Measurements from ENCODE around the gene SYT8. TPM values are rescaled to one million over a fixed set of nuclear protein-coding genes. Genes with fewer than 3 reads are reported as not detected.

Gene SYT8
- total and polyA plus RNA-seq, 2 of the 8 experiments (the other 6 are each of a cell fraction or from before 2014, with no cell fraction given) = not detected

DNA sequence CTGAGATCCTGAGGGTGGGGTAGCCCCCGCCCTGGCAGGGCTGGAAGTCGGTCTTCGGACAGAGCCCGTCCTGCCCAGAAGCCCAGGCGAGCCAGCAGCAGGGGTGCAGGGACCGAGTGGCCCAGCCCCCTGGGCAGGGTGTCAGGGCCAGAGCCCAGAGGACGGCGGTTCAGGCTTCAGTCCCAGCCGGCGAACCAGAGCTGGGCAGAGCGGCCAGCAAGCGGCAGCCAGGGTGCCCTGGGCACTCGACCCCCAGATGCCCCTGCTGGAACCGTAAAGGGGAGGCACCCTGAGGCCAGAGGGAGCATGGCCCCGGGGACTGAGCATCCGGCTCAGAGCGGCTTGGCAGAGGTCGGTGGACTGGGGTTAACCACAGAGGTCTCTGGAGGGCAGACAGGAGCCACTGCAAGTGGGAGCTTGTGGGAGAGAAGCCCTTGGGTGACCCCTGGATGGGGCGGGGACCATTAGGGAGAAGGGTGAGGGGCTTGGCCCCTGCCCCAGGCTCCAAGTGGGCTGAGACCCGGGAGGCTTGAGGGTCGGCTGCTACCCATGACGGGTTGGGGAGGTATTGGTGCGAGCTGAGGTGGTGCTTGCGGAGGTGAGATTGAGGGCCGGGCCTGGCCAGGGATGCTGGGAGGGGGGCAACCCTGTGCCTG, 34.0 kb downstream of the SYT8 start:
- 89% methylated on average over 22 of the region's 25 CpGs; no CpG with 5 or more reads in 1 of the 2 experiments for WGBS, 2 experiments (ENCODE audit: extremely low coverage in 1 of 2, insufficient coverage in 1 of 2, insufficient read length in 1 of 2, insufficient replicate concordance in 2 of 2, low coverage in 1 of 2, low lambda C conversion rate in 2 of 2, missing lambda C conversion rate in 1 of 2)
- H3K27ac ChIP-seq (ENCODE audit: low read depth, low read length) = no peak overlapping the region
- H2BK20ac ChIP-seq (ENCODE audit: low read length) = no peak overlapping the region
- H4K20me1 ChIP-seq (replicated peaks in 1 of 2; ENCODE audit: control insufficient read depth in 1 of 2, insufficient read depth in 2 of 2, low read length in 2 of 2) = no peaks in the 10 kb centered on the region
- peaks cover 0 to 4% (median 2%) of the 10 kb centered on the region in 4 experiments; a peak in 4 of 7 replicates for H3K4me1 ChIP-seq (replicated peaks in 1 of 4; ENCODE audit: control insufficient read depth in 3 of 4, insufficient read depth in 4 of 4, low read length in 3 of 4)
- no peak overlapping the region for H3K56ac ChIP-seq (replicated peaks; ENCODE audit: insufficient read length, low read depth, low read length)
- H3K27me3 ChIP-seq (replicated peaks in 1 of 4; ENCODE audit: control insufficient read depth in 3 of 4, extremely low read depth in 1 of 4, insufficient read depth in 3 of 4, low read length in 3 of 4) = peaks cover 0 to 3% (median 0%) of the 10 kb centered on the region in 4 experiments; a peak in 1 of 7 replicates
- no peaks in the 10 kb centered on the region for H3K79me2 ChIP-seq (ENCODE audit: control insufficient read depth in 1 of 2, insufficient read depth in 2 of 2, low read length in 2 of 2)
- no peak overlapping the region for H4K91ac ChIP-seq (replicated peaks; ENCODE audit: insufficient read length, low read length)
- H2AK5ac ChIP-seq (ENCODE audit: low read depth, low read length) = no peak overlapping the region
- H4K5ac ChIP-seq (ENCODE audit: insufficient read length, low read depth, low read length) = no peak overlapping the region
- no peaks in the 10 kb centered on the region for H3K79me1 ChIP-seq (ENCODE audit: low read depth, low read length)
- H3K23ac ChIP-seq (ENCODE audit: insufficient read length) = no peak overlapping the region
- TF ChIP-seq JUND (IDR thresholded peaks at IDR 0.05; ENCODE audit: low read length) (no peak), BCL11A (IDR thresholded peaks at IDR 0.05; ENCODE audit: low read depth in 2 of 2, low read length in 2 of 2) (no peak), BACH1 (IDR thresholded peaks at IDR 0.05; ENCODE audit: low read length) (no peak), ATF2 (IDR thresholded peaks at IDR 0.05; ENCODE audit: low read length) (no peak), CBX8 (IDR thresholded peaks at IDR 0.05; ENCODE audit: borderline replicate concordance, low read depth, low read length) (no peak), KDM4A (IDR thresholded peaks at IDR 0.05; ENCODE audit: low read depth, low read length, severe bottlenecking) (no peak), TCF12 (IDR thresholded peaks at IDR 0.05; ENCODE audit: low read depth, low read length) (no peak)
- no peaks in the 10 kb centered on the region; the same call in 1 of the 2 replicates for H3K23me2 ChIP-seq (ENCODE audit: low read depth, low read length)
- H4K8ac ChIP-seq (ENCODE audit: extremely low read depth, insufficient read depth, low read length) = peak overlapping the region; percentile 79; the same call in 1 of the 2 replicates
- H3K36me3 ChIP-seq (ENCODE audit: control insufficient read depth in 2 of 4, insufficient read depth in 4 of 4, low read length in 3 of 4) = no peaks in the 10 kb centered on the region
- CTCF ChIA-PET (ENCODE audit: partially characterized antibody) = interaction anchor here (0.8 to 3.3 kb wide), 16 partner anchors 10 to 288 kb away, joined by 3 to 25 read pairs (median 6); partner anchors contain the start of genes TNNI2 and TNNT3
- no peak overlapping the region for H3K4ac ChIP-seq (replicated peaks; ENCODE audit: insufficient read length, low read depth, low read length)
- H3K9ac ChIP-seq (replicated peaks in 1 of 4; ENCODE audit: extremely low read depth in 1 of 4, low read depth in 3 of 4, low read length in 3 of 4) = no peak overlapping the region
- DNase-seq (ENCODE audit: low read depth in 1 of 2, low spot score in 2 of 2) = no peak
- no peak overlapping the region for H2AFZ ChIP-seq (ENCODE audit: low read length)
- H3K18ac ChIP-seq (ENCODE audit: extremely low read depth, low read length) = no peak overlapping the region
- no peak overlapping the region for H3K14ac ChIP-seq (ENCODE audit: insufficient read length)
- no peak overlapping the region for H3K4me3 ChIP-seq (ENCODE audit: extremely low read depth in 1 of 4, insufficient read depth in 2 of 4, low read depth in 3 of 4, low read length in 4 of 4)
- H2BK5ac ChIP-seq (ENCODE audit: low read depth, low read length) = no peak overlapping the region
- FAIRE-seq = no peak
- POLR2A ChIA-PET (ENCODE audit: partially characterized antibody) = interaction anchor here (0.6 kb wide), 1 partner anchor 1112 kb away, joined by 3 read pairs; no protein-coding TSS in a partner anchor
- no peaks in the 10 kb centered on the region for H3K9me3 ChIP-seq (ENCODE audit: insufficient read depth in 2 of 2, low read depth in 1 of 2, low read length in 1 of 2)
- H2BK120ac ChIP-seq (replicated peaks; ENCODE audit: low read depth, low read length) = no peak overlapping the region
- no peak overlapping the region for H2BK12ac ChIP-seq (ENCODE audit: low read depth, low read length)
- no peak overlapping the region for H3K4me2 ChIP-seq (ENCODE audit: insufficient read depth in 1 of 2, low read depth in 2 of 2, low read length in 2 of 2)
- H2BK15ac ChIP-seq (ENCODE audit: low read length) = no peak overlapping the region
